ENCODE measurements around the gene PSMA8. TPM values are rescaled to one million over a fixed set of nuclear protein-coding genes. Genes with fewer than 3 reads are reported as not detected.
A peak's percentile ranks its signal among the peaks of the same experiment; 100 is the strongest.
"Not testable (repeated sequence)": the region's sequence is repeated elsewhere in the genome, so short reads cannot be mapped to it uniquely, and the experiment has no call there.

The PSMA8 gene
- total RNA-seq, 1 experiment from 2014 or later = not detected

DNA sequence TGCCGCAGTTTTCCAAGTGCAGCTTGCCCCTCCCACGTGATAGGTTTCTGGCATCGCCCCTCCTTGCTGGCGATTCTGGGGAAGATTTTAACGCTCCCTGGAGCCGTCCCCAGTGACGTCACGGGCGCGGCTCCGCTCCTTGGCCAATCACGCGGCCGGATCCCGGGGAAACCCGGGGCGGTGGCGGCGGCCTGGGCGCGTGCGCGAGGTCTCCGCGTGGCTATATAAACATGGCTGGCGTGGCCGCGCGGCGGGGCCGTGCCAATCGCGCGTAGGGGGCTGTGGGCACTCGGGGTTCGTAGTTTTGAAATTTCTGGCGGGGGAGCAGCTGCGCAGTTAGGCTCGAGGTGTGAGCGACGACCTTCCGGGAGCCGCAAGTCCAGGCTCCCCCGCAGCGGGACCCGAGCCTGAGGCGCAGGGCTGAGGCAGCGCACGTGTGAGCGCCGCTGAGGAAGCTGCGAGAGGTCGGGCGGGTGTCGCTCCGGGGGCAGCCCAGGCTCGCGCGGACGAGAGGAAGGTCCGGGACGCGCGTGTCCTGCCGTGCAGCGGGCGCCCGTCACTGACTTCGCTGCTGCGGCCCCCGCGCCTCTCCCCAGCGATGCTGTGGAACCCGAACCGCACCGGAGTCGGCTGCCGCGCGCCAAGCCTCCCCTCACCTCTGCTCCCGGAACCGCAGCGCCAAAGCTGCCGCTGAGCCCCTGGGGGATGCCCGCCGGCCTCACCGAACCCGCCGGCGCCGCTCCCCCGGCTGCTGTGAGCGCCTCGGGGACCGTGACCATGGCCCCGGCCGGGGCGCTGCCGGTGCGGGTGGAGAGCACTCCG lies 92.8 kb downstream of the PSMA8 start, which contains the start of gene TAF4B:
Gene TAF4B, plus strand, starts transcription at position 217 of the 822 bp plus-strand sequence. Its CDS starts 489 bp downstream, at position 706.
- in situ Hi-C loops (cut with HindIII; ENCODE audit: low sequenced_read_pairs) = no loop called here
- peak; percentile 95 for DNase-seq (ENCODE audit: low spot score)

DNA sequence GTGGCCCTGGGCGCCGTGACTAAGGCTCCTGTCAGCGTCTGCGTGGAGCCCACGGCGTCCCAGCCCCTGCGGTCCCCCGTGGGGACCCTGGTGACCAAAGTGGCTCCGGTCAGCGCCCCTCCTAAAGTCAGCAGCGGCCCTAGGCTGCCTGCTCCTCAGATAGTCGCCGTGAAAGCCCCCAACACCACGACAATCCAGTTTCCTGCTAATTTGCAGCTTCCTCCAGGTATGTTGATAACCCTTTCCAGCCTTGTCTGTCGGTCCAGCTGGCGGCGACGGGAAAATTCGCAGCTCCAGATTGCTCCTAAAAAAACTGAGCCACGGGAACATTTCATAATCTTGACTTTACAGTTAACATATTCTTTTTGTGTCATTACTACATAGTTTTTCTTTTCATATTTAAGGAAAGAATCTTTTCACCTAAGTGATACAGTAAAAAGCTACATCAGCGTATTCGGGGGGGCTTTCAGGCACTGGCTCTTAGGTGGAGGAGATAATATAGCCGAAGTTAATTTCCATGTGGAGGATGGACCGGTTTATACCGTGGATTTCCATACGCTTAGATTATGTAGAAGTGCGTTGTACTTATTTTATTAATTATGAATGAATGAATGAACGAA lies 93.5 kb downstream of the PSMA8 start:
- in situ Hi-C loops (cut with HindIII; ENCODE audit: low sequenced_read_pairs) = no loop called here
- peak; percentile 31 for DNase-seq (ENCODE audit: low spot score)

DNA sequence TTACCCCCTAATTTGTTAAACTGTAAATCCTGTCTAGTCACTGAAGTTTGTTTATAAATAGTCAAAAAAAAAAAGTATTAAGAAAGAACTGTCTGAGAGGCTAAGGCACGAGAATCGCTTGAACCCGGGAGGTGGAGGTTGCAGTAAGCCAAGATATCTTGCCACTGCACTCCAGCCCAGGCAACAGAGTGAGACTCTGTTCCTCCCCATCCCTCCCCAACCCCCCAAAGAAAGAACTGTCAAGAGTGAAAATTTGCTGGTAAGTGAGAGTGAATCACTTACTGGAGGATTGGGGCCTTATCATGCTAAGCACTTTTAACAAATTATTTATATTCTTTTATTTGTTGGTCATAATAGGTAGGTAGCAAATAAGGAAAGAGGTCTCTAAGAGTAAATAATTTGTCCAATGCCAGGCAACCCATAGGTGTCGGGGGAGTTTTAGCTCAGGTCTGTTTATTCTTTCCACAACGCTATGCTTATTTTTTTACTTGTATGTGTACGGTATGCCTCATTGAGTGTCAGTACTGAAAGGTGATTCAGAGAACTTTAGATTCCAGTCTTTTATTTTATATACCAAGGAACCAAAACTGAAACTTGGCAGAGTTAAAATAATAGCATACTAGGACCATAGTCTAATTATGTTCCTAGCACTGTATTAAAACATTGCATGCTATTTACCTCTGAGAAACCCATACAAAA lies 95.0 kb downstream of the PSMA8 start:
- in situ Hi-C loops (cut with HindIII; ENCODE audit: low sequenced_read_pairs) = no loop called here
- DNase-seq (ENCODE audit: low spot score) = no peak

DNA sequence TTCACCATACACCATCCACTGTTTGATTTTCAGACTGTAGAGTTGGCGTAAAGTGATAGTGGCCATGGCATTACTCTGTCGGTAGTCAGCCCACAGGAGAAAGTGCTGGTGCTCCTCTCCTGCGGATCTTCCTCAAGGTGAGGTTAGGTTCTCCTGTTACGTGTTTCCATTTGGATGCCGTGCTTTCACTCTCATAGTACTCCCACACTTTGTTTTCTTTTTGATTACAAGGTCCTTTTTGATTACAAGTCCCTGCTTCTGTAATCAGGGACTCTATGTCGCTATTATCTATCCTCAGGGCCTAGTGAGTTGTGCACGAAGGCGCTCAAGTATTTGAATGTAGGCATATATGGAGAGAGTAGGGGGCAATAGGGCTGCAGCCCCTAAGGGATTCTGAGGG lies 96.8 kb downstream of the PSMA8 start:
- in situ Hi-C loops (cut with HindIII; ENCODE audit: low sequenced_read_pairs) = no loop called here
- no peak for DNase-seq (ENCODE audit: low spot score)

DNA sequence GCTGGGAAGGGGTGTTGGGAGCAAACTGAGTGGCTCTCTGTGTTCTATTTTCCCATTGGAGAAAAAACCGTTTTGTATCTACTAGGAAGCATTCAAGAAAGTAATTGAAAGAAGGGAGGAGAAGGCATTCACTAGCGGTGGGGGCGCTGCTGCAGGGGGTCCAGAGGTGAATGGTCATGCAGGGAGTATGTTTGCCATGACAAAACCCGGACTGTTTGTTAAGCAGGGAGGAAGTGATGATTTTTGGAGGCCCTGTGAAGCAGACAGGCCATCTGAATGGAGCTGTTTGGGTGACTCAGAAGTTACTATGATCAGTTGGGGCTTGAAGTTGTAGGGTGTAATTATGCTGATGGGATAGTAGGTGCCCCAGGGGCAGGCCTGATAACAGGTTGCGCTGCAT lies 99.5 kb downstream of the PSMA8 start:
- DNase-seq (ENCODE audit: low spot score) = no peak
- in situ Hi-C loops (cut with HindIII; ENCODE audit: low sequenced_read_pairs) = no loop called here

DNA sequence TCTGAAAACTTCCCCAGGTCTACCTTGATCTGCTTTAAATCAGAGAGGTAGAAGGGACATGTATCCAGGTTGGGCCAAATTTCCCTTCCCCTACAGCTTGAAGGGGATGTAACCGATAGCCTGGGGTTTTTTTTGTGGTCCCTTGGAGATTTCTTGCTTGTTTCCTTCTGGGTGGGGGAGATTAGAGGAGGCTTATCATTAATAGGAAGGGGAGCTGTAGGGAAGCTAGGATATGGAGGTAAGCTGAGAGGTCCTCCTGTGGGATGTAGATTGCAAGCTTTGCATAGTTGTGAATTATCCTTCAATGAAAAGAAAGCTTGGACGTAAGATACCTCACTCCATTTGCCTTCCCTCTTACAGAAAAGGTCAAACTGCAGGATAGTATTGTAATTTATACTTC lies 103.7 kb downstream of the PSMA8 start:
- in situ Hi-C loops (cut with HindIII; ENCODE audit: low sequenced_read_pairs); DNase-seq (ENCODE audit: low spot score): not testable (repeated sequence)

DNA sequence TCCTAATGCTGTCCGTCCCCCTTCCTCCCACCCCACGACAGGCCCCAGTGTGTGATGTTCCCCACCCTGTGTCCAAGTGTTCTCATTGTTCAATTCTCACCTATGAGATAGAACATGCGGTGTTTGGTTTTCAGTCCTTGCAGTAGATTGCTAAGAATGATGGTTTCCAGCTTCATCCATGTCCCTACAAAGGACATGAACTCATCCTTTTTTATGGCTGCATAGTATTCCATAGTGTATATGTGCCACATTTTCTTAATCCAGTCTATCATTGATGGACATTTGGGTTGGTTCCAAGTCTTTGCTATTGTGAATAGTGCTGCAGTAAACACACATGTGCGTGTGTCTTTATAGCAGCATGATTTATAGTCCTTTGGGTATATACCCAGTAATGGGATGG lies 105.0 kb downstream of the PSMA8 start:
- in situ Hi-C loops (cut with HindIII; ENCODE audit: low sequenced_read_pairs); DNase-seq (ENCODE audit: low spot score): not testable (repeated sequence)

DNA sequence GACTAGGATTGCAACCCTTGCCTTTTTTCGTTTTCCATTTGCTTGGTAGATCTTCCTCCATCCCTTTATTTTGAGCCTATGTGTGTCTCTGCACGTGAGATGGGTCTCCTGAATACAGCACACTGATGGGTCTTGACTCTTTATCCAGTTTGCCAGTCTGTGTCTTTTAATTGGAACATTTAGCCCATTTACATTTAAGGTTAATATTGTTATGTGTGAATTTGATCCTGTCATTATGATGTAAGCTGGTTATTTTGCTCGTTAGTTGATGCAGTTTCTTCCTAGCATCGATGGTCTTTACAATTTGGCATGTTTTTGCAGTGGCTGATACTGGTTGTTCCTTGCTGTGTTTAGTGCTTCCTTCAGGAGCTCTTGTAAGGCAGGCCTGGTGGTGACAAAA lies 108.7 kb downstream of the PSMA8 start:
- DNase-seq (ENCODE audit: low spot score); in situ Hi-C loops (cut with HindIII; ENCODE audit: low sequenced_read_pairs): not testable (repeated sequence)

Other genes with a start within 250 kb of the PSMA8 start
- gene SS18, start 43.3 kb upstream of the PSMA8 start, total RNA-seq (2014; rRNA removed; shearing (Covaris generic)) = 96.5 and 151 TPM in 2 replicates
- gene TAF4B, start 92.6 kb downstream of the PSMA8 start, total RNA-seq (2014; rRNA removed; shearing (Covaris generic)) = 12.3 and 19.6 TPM in 2 replicates